ENCODE data around the gene ZBTB4. TPM values are rescaled to one million over a fixed set of nuclear protein-coding genes. Genes with fewer than 3 reads are reported as not detected.

ZBTB4 gene
- total RNA-seq, 1 donor from 2014 or later, result 38.1 TPM

GRCh38 chr17:7508846-7509245 lies 29.4 kb upstream of the ZBTB4 start:
- H3K27ac ChIP-seq, result no peak overlapping the region
- H3K36me3 ChIP-seq, result peaks cover 2 to 88% of the 10 kb centered on the region in 2 donors

DNA sequence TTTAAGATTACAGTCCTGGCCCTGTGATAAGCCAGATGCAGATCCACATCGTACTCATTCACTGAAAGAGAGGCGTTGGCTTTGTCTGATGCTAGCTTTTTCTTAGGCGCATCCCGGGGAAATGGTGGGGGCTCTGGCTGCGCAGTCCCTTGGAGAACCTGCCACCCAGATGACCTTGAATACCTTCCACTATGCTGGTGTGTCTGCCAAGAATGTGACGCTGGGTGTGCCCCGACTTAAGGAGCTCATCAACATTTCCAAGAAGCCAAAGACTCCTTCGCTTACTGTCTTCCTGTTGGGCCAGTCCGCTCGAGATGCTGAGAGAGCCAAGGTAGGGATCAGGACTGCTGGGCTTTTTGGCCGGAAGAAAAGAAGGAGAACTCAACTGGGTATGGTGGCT lies 28.7 kb upstream of the ZBTB4 start:
- TF ChIP-seq, protein P1, sequence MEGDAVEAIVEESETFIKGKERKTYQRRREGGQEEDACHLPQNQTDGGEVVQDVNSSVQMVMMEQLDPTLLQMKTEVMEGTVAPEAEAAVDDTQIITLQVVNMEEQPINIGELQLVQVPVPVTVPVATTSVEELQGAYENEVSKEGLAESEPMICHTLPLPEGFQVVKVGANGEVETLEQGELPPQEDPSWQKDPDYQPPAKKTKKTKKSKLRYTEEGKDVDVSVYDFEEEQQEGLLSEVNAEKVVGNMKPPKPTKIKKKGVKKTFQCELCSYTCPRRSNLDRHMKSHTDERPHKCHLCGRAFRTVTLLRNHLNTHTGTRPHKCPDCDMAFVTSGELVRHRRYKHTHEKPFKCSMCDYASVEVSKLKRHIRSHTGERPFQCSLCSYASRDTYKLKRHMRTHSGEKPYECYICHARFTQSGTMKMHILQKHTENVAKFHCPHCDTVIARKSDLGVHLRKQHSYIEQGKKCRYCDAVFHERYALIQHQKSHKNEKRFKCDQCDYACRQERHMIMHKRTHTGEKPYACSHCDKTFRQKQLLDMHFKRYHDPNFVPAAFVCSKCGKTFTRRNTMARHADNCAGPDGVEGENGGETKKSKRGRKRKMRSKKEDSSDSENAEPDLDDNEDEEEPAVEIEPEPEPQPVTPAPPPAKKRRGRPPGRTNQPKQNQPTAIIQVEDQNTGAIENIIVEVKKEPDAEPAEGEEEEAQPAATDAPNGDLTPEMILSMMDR (IDR thresholded peaks at IDR 0.05), result no peak
- TF ChIP-seq POLR2A (IDR thresholded peaks at IDR 0.05) (no peak), POLR2AphosphoS5 (IDR thresholded peaks at IDR 0.05; ENCODE audit: insufficient read depth in 1 of 2, low read depth in 1 of 2) (no peak)
- DNase-seq (ENCODE audit: extremely low spot score in 2 of 2), result no peak
- Histone ChIP-seq H3K4me3 (no peak overlapping the region), H3K27ac (no peak overlapping the region), H3K27me3 (no peaks in the 10 kb centered on the region), H3K36me3 (peaks cover 2 to 88% of the 10 kb centered on the region in 2 donors), H3K9me3 (no peaks in the 10 kb centered on the region), H3K4me1 (no peaks in the 10 kb centered on the region)
- intact Hi-C loops (cut with DNase I), result no loop called here

More at GRCh38 chr17:7508846-7509245, 29.4 kb upstream of the ZBTB4 start:
- no peaks in the 10 kb centered on the region for H3K27me3 ChIP-seq
- no peak for DNase-seq (ENCODE audit: extremely low spot score in 2 of 2)
- no peak for TF ChIP-seq POLR2AphosphoS5 (IDR thresholded peaks at IDR 0.05; ENCODE audit: insufficient read depth in 1 of 2, low read depth in 1 of 2)
- no peak overlapping the region for H3K4me3 ChIP-seq
- intact Hi-C loops (cut with DNase I), result no loop called here
- H3K4me1 ChIP-seq, result no peaks in the 10 kb centered on the region
- no peaks in the 10 kb centered on the region for H3K9me3 ChIP-seq

DNA sequence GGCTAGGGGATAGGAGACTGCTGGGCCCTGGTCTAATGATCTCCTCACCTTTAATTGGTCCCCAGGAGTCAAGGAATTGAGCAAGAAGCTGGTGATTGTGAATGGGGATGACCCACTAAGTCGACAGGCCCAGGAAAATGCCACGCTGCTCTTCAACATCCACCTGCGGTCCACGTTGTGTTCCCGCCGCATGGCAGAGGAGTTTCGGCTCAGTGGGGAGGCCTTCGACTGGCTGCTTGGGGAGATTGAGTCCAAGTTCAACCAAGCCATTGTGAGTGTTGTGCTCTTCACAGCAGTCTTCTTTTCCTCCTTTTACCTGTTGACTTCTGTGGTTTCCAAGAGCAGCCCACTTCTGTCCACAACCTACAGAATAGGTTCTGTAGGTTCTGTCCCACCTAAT lies 24.1 kb upstream of the ZBTB4 start:
- Histone ChIP-seq H3K27me3 (no peaks in the 10 kb centered on the region), H3K27ac (no peak overlapping the region), H3K9me3 (no peaks in the 10 kb centered on the region), H3K4me1 (no peaks in the 10 kb centered on the region), H3K4me3 (no peak overlapping the region), H3K36me3 (peaks cover 5 to 87% of the 10 kb centered on the region in 2 donors)
- TF ChIP-seq, protein P1 (IDR thresholded peaks at IDR 0.05), result no peak
- no peak for TF ChIP-seq POLR2AphosphoS5 (IDR thresholded peaks at IDR 0.05; ENCODE audit: insufficient read depth in 1 of 2, low read depth in 1 of 2)
- no peak for TF ChIP-seq POLR2A (IDR thresholded peaks at IDR 0.05)
- intact Hi-C loops (cut with DNase I), result no loop called here
- DNase-seq (ENCODE audit: extremely low spot score in 2 of 2), result no peak

- Histone ChIP-seq H3K27ac (no peak overlapping the region), H3K4me3 (no peak overlapping the region), H3K4me1 (no peaks in the 10 kb centered on the region), H3K36me3 (peaks cover 5 to 86% of the 10 kb centered on the region in 2 donors), H3K9me3 (no peaks in the 10 kb centered on the region), H3K27me3 (no peaks in the 10 kb centered on the region)
- TF ChIP-seq POLR2AphosphoS5 (IDR thresholded peaks at IDR 0.05; ENCODE audit: insufficient read depth in 1 of 2, low read depth in 1 of 2) (no peak), POLR2A (IDR thresholded peaks at IDR 0.05) (no peak)
- TF ChIP-seq, protein P1 (IDR thresholded peaks at IDR 0.05), result no peak
- intact Hi-C loops (cut with DNase I), result no loop called here
- DNase-seq (ENCODE audit: extremely low spot score in 2 of 2), result no peak
Measured at GRCh38 chr17:7502987-7503386, 23.6 kb upstream of the ZBTB4 start.

GRCh38 chr17:7502171-7502847 lies 22.9 kb upstream of the ZBTB4 start:
- Histone ChIP-seq H3K4me1 (no peaks in the 10 kb centered on the region), H3K4me3 (no peak overlapping the region), H3K9me3 (no peaks in the 10 kb centered on the region), H3K27ac (no peak overlapping the region), H3K27me3 (no peaks in the 10 kb centered on the region), H3K36me3 (peaks cover 5 to 87% of the 10 kb centered on the region in 2 donors)
- intact Hi-C loops (cut with DNase I), result no loop called here
- TF ChIP-seq POLR2AphosphoS5 (IDR thresholded peaks at IDR 0.05; ENCODE audit: insufficient read depth in 1 of 2, low read depth in 1 of 2) (no peak), POLR2A (IDR thresholded peaks at IDR 0.05) (no peak)
- TF ChIP-seq, protein P1 (IDR thresholded peaks at IDR 0.05), result no peak
- DNase-seq (ENCODE audit: extremely low spot score in 2 of 2), result no peak

Measured in vagina (tissue), 2 donors.